HG02798 (cell line): ENCODE results near the gene PLD4.
"Not testable (repeated sequence)": the region's sequence is repeated elsewhere in the genome, so short reads cannot be mapped to it uniquely, and the experiment has no call there.

Experiments used
- ATAC-seq: cut with Tn5 transposase; IDR thresholded peaks from one replicate; pipeline ENCODE4 v1.9.1; 2021; ENCODE audit warnings: mild to moderate bottlenecking; ENCODE audit not compliant: unreplicated experiment, poor library complexity

Gene PLD4

GRCh38 chr14:104924421-104925213, at the start of gene PLD4:
Gene PLD4 (plus strand): TSS chr14:104924879. CDS start chr14:104927141, 2,262 bp downstream.
- ATAC-seq, result no peak

GRCh38 chr14:104875412-104875751, 49.3 kb upstream of the PLD4 start:
- ATAC-seq, result no peak

- ATAC-seq, result no peak
These were observed 48.9 kb upstream of the PLD4 start for GRCh38 chr14:104875811-104876210.

- ATAC-seq, result no peak
These were observed 48.4 kb upstream of the PLD4 start for GRCh38 chr14:104876251-104876699.

GRCh38 chr14:104877066-104877805, 47.4 kb upstream of the PLD4 start:
- no peak for ATAC-seq

GRCh38 chr14:104877806-104878550, 46.7 kb upstream of the PLD4 start:
- ATAC-seq, result no peak

- no peak for ATAC-seq
These were observed 46.1 kb upstream of the PLD4 start for GRCh38 chr14:104878582-104878981.

- no peak for ATAC-seq
These were observed 45.3 kb upstream of the PLD4 start for GRCh38 chr14:104879201-104879982.

- no peak for ATAC-seq
These were observed 44.6 kb upstream of the PLD4 start for GRCh38 chr14:104879983-104880565.

- ATAC-seq, result no peak
These were observed 44.0 kb upstream of the PLD4 start for GRCh38 chr14:104880584-104881210.

GRCh38 chr14:104881369-104881979, 43.2 kb upstream of the PLD4 start:
- ATAC-seq, result no peak

GRCh38 chr14:104882325-104882973, 42.2 kb upstream of the PLD4 start:
- ATAC-seq, result no peak

GRCh38 chr14:104882991-104883660, 41.6 kb upstream of the PLD4 start:
- ATAC-seq, result no peak

GRCh38 chr14:104883681-104884361, 40.9 kb upstream of the PLD4 start:
- no peak for ATAC-seq

- not testable (repeated sequence) for ATAC-seq
These were observed 40.3 kb upstream of the PLD4 start for GRCh38 chr14:104884381-104884780.

- no peak for ATAC-seq
These were observed 39.4 kb upstream of the PLD4 start for GRCh38 chr14:104885031-104885972.
